Raji (cell line): Measurements from ENCODE around the gene RPS3.

Experiments
- POLR2A ChIP-seq: IDR thresholded peaks from 2 replicates; pipeline ENCODE4 v1.6.1; 2011; ENCODE audit warnings: low read depth, low read length, control low read depth; ENCODE audit not compliant: insufficient read depth

Gene RPS3

GRCh38 chr11:75428281-75428724 is 29.0 kb downstream of the RPS3 start:
- no peak for TF ChIP-seq POLR2A

GRCh38 chr11:75428989-75429640 is 29.8 kb downstream of the RPS3 start:
- no peak for TF ChIP-seq POLR2A

- TF ChIP-seq POLR2A: no peak
These were observed 30.3 kb downstream of the RPS3 start for GRCh38 chr11:75429641-75429901.

- TF ChIP-seq POLR2A: no peak
These were observed 30.8 kb downstream of the RPS3 start for GRCh38 chr11:75429902-75430713.

GRCh38 chr11:75430714-75431532 is 31.6 kb downstream of the RPS3 start:
- no peak for TF ChIP-seq POLR2A

GRCh38 chr11:75431533-75432525 is 32.5 kb downstream of the RPS3 start:
- no peak for TF ChIP-seq POLR2A

- TF ChIP-seq POLR2A: no peak
These were observed 33.6 kb downstream of the RPS3 start, which contains the start of gene KLHL35 for GRCh38 chr11:75432911-75433321. Gene KLHL35 (minus strand): TSS chr11:75433203. CDS start chr11:75430629, 2,574 bp downstream.

GRCh38 chr11:75433443-75433842 is 34.1 kb downstream of the RPS3 start:
- TF ChIP-seq POLR2A: no peak

- no peak for TF ChIP-seq POLR2A
These were observed 34.7 kb downstream of the RPS3 start for GRCh38 chr11:75434051-75434450.

- no peak for TF ChIP-seq POLR2A
These were observed 35.7 kb downstream of the RPS3 start for GRCh38 chr11:75434886-75435570.

- TF ChIP-seq POLR2A: no peak
These were observed 36.2 kb downstream of the RPS3 start for GRCh38 chr11:75435571-75435925.

- no peak for TF ChIP-seq POLR2A
These were observed 37.5 kb downstream of the RPS3 start for GRCh38 chr11:75436806-75437205.

- no peak for TF ChIP-seq POLR2A
These were observed 38.8 kb downstream of the RPS3 start for GRCh38 chr11:75437966-75438659.
